ENCODE data around the gene ACOXL. TPM values are rescaled to one million over a fixed set of nuclear protein-coding genes. Genes with fewer than 3 reads are reported as not detected.
"Not testable (repeated sequence)": the region's sequence is repeated elsewhere in the genome, so short reads cannot be mapped to it uniquely, and the experiment has no call there.

Gene ACOXL
- total RNA-seq, 2 experiments from 2014 or later: not detected

DNA sequence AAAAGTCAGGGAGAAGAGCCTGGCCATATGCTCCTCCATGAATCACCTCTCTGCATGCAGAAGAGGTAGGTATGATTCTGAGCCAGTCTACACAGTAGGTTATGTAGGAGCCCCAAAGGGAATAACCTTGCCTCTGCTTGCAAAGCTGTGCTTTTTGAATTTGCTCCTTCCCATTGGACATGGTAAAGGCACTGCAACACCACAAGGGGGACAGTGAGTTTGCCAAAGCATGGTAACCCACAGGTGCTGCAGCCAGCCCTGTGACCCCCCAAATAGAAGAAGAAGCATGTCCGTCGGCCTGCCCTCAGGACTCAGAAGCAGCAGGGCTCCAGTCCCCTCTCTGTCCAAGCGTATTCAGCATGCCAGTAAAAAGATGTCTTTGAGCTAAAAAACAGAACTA is 337.3 kb downstream of the ACOXL start:
- no peaks in the 10 kb centered on the region for H3K36me3 Mint-ChIP-seq
- H3K27me3 Mint-ChIP-seq: peaks cover 5% of the 10 kb centered on the region
- peaks cover 4% of the 10 kb centered on the region for H3K4me1 Mint-ChIP-seq
- no peak overlapping the region for H3K4me3 Mint-ChIP-seq
- H3K9me3 Mint-ChIP-seq: peaks cover 11% of the 10 kb centered on the region
- no peak for DNase-seq
- no peak overlapping the region for H3K27ac Mint-ChIP-seq

DNA sequence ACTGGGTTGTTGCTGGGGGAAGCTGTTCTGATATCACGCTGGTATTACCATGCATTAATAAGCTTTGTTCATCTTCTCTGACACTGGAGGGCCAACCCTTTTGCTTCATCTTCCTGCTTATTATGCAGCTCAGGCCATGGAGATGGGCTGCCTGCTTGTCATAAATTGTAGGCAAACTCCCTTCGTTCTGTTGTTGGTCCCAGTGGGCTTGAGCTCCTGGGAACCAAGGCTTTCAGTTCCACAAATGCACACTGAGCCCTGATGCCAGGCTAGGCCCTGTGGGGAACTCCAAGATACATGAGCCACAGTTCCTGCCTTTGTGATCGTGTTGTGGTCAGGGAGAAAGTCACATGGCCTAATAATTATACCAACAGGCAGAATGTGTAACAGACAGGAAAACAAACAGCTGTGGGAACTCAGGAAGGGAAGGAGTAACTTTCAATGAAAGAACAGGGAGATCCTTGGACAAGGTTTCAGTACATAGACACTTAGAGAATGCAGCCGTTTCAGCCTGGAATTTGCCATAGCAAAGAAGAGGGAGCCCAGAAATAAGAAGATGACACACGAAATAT is 339.3 kb downstream of the ACOXL start:
- DNase-seq: no peak
- peaks cover 23% of the 10 kb centered on the region for H3K9me3 Mint-ChIP-seq
- peaks cover 5% of the 10 kb centered on the region for H3K27me3 Mint-ChIP-seq

DNA sequence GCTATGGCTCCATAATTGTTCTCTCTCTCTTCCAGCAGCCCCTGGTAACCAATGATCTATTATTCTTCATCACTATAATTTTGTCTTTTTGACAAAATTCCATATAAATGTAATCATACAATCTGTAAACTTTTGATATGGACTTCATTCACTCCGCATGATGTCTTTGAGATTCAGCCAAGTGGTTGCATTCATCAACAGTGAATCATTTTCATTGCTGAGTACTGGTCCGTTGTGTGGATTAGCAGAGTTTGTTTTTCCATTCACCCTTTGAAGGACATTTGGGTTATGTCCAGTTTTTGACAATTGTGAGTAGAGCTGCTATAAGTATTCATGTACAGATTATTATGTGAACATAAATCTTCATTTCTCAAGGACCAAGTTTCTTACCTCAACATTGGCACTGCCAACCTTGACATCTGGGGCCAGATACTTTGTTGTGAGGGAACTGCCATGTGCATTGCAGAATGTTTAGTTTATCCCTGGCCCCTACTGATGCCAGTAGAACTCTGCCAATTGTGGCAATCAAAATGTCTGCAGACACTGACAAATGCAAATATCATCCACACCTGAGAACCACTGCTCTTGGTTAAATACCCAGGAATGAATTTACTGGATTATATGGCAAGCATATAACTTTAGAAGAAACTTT is 340.0 kb downstream of the ACOXL start:
- Mint-ChIP-seq H3K9me3 (peaks cover 24% of the 10 kb centered on the region), H3K36me3 (peaks cover 2% of the 10 kb centered on the region), H3K4me1 (no peaks in the 10 kb centered on the region), H3K4me3 (no peak overlapping the region), H3K27me3 (peaks cover 5% of the 10 kb centered on the region), H3K27ac (no peak overlapping the region)
- DNase-seq: no peak

More for the DNA sequence above, 339.3 kb downstream of the ACOXL start:
- Mint-ChIP-seq H3K27ac (no peak overlapping the region), H3K4me3 (no peak overlapping the region), H3K36me3 (peaks cover 2% of the 10 kb centered on the region), H3K4me1 (no peaks in the 10 kb centered on the region)

DNA sequence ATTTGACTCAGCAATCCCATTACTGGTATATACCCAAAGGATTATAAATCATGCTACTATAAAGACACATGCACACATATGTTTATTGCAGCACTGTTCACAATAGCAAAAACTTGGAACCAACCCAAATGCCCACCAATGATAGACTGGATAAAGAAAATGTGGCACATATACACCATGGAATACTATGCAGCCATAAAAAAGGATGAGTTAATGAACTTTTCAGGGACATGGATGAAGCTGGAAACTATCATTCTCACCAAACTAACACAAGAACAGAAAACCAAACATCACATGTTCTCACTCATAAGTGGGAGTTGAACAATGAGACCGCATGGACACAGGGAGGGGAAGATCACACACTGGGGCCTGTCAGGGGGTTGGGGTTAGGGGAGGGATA is 350.3 kb downstream of the ACOXL start:
- H3K4me1 Mint-ChIP-seq, H3K9me3 Mint-ChIP-seq, H3K27ac Mint-ChIP-seq, DNase-seq, H3K36me3 Mint-ChIP-seq, H3K4me3 Mint-ChIP-seq: not testable (repeated sequence)
- H3K27me3 Mint-ChIP-seq: peaks cover 38% of the 10 kb centered on the region

DNA sequence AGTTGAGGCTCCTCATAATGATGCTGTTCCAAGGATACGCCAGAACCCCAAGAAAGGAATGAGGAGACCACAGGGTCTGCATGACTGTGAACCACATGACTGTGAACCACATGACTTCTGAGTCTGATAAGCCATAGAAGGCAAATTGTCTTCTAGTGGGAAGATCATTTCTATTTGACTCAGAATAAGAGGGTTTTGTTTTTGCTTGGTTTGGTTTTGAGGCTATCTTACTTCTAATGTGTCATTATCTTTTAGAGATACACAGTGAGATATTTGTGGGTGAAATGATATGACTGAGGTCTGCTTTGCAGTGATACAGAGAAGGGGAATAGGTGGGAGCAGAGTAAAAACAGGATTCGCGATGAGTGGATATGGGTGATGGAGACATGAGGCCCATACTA is 359.4 kb downstream of the ACOXL start:
- Mint-ChIP-seq H3K36me3 (no peaks in the 10 kb centered on the region), H3K27me3 (peaks cover 26% of the 10 kb centered on the region), H3K9me3 (no peaks in the 10 kb centered on the region), H3K27ac (no peak overlapping the region), H3K4me3 (no peak overlapping the region), H3K4me1 (peaks cover 10% of the 10 kb centered on the region)
- no peak for DNase-seq

DNA sequence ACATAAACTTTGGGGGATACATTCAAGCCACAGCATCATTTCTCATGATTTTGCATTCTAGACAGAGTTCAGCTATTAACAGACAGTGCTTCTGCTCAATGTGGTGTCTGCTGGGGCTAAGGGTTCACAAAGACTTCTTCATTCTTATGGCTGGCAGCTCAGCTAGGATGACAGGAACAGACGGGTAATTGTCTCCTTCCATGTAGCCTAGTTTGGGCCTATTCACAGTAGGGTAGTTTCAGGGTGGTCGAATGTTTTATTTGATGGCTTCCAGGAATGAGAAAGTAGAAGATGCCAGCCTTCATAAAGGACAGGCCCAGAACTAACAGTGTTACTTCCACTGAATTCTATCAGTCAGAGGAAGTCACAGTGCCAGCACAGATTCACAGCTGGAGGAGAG is 362.3 kb downstream of the ACOXL start:
- H3K4me1 Mint-ChIP-seq: peaks cover 10% of the 10 kb centered on the region
- no peak for DNase-seq
- H3K4me3 Mint-ChIP-seq: no peak overlapping the region
- H3K27ac Mint-ChIP-seq: no peak overlapping the region
- no peaks in the 10 kb centered on the region for H3K36me3 Mint-ChIP-seq
- H3K27me3 Mint-ChIP-seq: peaks cover 23% of the 10 kb centered on the region
- H3K9me3 Mint-ChIP-seq: no peaks in the 10 kb centered on the region

DNA sequence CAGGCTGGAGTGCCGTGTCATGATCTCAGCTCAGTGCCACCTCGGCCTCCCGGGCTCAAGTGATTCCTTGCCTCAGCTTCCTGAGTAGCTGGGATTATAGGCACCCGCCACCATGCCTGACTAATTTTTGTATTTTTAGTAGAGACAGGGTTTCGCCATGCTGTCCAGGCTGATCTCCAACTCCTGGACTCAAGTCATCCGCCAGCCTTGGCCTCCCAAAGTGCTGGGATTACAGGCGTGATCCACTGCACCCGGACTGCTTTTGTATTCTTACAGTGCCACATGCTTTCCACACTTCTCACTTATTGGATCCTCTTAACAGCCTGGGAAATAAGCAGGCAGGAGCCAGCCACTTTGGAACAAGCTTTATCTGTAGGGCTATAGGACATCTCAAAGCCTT is 363.1 kb downstream of the ACOXL start:
- Mint-ChIP-seq H3K27me3 (peaks cover 20% of the 10 kb centered on the region), H3K4me3 (no peak overlapping the region), H3K36me3 (no peaks in the 10 kb centered on the region), H3K9me3 (no peaks in the 10 kb centered on the region), H3K27ac (no peak overlapping the region), H3K4me1 (peaks cover 18% of the 10 kb centered on the region)
- no peak for DNase-seq

DNA sequence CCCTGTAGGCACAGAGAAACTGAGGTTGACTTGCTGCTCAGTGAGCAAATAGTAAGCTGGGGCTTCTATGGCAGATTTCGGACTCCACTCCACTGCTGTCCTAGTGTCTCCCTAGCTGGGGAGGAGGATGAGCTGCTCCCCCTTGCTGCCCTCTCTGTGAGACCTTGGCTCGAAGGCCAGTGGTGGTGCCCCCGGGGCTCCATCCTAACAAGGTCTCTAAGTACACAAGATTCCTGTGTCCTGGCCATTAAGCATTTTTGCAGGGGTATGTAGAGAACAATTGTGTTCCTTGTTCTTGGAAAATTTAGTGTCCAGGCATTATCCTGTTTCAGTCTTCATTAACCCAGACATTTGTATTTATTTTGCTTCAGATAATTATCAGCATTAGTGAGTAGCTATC is 367.0 kb downstream of the ACOXL start:
- Mint-ChIP-seq H3K4me1 (peaks cover 16% of the 10 kb centered on the region), H3K36me3 (peaks cover 2% of the 10 kb centered on the region), H3K27me3 (peaks cover 11% of the 10 kb centered on the region), H3K9me3 (peaks cover 2% of the 10 kb centered on the region), H3K27ac (no peak overlapping the region), H3K4me3 (no peak overlapping the region)
- no peak for DNase-seq

DNA sequence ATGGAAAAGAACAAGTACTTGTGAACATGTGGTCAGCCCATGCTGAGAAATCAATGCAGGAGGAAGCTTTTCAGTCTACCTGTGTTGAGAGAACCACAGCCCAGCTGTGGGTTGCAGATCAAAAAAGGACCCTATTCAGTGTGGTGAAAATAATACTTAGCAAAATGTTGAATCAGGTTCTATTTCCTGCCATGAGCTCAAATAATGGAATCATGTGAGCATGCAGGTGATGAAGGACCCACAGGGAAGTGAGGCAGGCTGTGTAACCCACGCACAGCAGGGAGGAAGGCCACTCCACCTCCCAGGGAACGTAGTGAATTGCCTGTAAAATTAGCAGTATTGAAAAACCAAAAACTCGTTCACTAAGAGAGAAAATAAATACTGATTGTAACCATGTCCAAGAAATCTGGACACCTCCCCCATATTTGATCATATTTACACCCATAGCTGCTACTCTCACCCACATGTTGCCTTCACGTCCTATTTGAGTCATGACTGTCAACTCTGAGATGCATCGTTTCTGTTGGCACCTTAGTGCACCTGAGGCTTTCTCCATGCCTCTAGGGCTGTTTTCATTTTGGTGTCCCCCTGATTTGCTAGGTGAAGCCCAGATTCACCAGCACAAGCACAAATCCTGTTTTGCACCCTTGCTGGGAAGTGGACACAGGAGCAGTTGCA is 367.9 kb downstream of the ACOXL start:
- Mint-ChIP-seq H3K27me3 (peaks cover 11% of the 10 kb centered on the region), H3K4me3 (no peak overlapping the region), H3K27ac (peak overlapping the region; percentile 49), H3K36me3 (peaks cover 2% of the 10 kb centered on the region), H3K9me3 (peaks cover 2% of the 10 kb centered on the region), H3K4me1 (peaks cover 16% of the 10 kb centered on the region)
- no peak for DNase-seq

DNA sequence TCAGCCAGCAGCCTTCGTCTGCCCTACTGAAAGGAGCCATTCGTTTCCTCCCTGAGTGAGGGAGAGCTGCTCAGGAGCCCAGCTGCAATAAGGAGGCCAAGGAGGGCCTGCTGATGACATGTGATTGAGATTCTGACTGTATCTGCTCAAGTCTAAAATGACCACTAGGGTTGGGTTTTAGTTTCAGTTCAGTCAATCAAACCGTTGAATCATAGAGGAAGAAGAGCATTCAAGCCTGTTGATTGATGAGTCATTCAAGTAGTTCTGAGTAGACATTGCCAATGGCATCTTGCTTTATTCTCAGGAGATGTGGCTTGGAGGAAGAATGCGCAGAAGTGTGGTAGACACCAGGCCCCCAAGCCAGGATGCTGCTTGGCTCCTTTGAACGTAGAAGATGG is 368.4 kb downstream of the ACOXL start:
- Mint-ChIP-seq H3K27me3 (peaks cover 14% of the 10 kb centered on the region), H3K36me3 (peaks cover 2% of the 10 kb centered on the region)
- peak; percentile 36 for DNase-seq

DNA sequence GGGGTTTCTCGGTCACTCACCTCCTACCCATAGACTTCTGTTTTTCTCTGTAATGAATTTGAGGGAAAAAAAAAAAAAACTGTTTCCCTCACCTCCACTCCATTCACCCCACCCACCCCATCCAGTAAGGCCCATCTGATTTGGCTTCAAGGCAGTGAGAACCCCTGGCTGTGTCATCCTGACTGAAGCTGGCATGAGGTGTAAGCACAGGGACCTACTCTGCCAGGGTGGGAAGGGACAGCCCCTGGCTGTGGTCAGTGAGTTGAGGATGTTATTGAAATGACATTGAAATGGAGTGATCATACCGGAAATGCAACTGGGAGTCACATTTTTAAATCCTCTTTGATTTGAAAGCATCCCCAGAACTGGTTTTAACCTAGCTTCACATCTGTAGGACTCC is 369.2 kb downstream of the ACOXL start:
- Mint-ChIP-seq H3K27me3 (peaks cover 20% of the 10 kb centered on the region), H3K27ac (no peak overlapping the region), H3K4me1 (peaks cover 16% of the 10 kb centered on the region), H3K4me3 (no peak overlapping the region), H3K9me3 (peaks cover 2% of the 10 kb centered on the region), H3K36me3 (peaks cover 2% of the 10 kb centered on the region)
- DNase-seq: no peak

More for the DNA sequence above, 368.4 kb downstream of the ACOXL start:
- H3K9me3 Mint-ChIP-seq: peaks cover 2% of the 10 kb centered on the region
- H3K27ac Mint-ChIP-seq: peak overlapping the region; percentile 49
- H3K4me1 Mint-ChIP-seq: peaks cover 16% of the 10 kb centered on the region
- no peak overlapping the region for H3K4me3 Mint-ChIP-seq

DNA sequence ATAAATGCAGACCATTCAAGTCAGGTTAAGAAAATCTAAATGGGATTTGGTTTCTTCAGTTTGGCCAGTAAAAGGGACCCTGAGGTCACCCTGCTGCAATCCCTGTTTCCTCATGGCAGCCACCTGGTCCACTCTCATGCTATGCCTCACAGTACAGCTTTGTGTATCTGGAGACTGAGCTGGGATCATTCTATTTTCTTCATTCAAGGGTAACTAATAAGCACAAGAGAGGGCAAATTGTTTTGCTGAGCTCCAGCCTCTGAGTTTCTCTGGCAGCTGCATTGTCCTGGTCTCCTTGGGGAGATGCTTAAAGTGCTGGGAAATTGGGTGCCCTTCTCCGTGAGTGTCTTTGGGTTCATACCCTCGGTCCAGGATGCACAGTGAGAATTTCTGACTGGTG is 369.8 kb downstream of the ACOXL start:
- Mint-ChIP-seq H3K4me3 (no peak overlapping the region), H3K9me3 (peaks cover 2% of the 10 kb centered on the region), H3K27ac (no peak overlapping the region), H3K36me3 (peaks cover 2% of the 10 kb centered on the region), H3K27me3 (peaks cover 20% of the 10 kb centered on the region), H3K4me1 (peaks cover 16% of the 10 kb centered on the region)
- DNase-seq: no peak

DNA sequence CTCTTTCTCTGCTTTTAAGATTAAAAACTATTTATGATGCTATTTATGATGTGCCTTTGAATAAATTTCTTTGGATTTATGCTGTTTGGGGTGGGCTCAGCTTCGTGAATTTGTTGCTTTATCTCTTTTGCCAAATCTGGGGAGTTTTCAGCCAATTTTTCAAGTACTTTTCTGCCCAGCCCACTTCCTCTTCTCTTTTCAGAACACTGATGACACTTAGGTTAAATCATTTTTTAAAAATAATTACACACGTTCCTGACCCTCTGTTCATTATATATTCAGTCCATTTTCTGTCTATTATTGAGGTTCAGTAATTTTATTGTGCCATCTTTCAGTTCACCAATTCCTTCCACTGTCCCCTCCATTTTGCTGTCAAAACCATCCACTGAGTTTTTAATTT is 373.6 kb downstream of the ACOXL start:
- DNase-seq: no peak
- Mint-ChIP-seq H3K9me3 (peaks cover 1% of the 10 kb centered on the region), H3K36me3 (peaks cover 1% of the 10 kb centered on the region), H3K27me3 (peaks cover 32% of the 10 kb centered on the region), H3K4me3 (no peak overlapping the region), H3K27ac (no peak overlapping the region), H3K4me1 (peaks cover 4% of the 10 kb centered on the region)

DNA sequence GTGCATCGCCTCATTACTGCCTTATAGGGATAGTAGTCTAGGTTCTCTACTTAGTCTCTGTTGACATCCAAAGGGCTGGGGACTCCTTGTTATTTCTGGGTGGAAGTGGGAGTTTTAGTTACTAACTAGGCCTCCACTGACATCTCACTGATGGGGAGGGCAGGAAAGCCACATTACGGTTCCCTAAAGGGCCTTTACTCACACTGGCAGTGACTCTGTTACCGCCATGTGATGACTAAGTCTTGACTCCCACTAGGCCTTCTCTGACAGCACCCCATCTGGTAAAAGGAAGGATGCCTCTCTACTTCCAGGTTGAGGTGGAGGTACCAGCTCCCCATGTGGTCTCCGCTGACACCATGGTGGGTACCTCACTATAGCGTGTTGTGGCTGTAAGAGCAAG is 374.3 kb downstream of the ACOXL start:
- Mint-ChIP-seq H3K36me3 (no peaks in the 10 kb centered on the region), H3K4me1 (peaks cover 5% of the 10 kb centered on the region), H3K27me3 (peaks cover 36% of the 10 kb centered on the region)

DNA sequence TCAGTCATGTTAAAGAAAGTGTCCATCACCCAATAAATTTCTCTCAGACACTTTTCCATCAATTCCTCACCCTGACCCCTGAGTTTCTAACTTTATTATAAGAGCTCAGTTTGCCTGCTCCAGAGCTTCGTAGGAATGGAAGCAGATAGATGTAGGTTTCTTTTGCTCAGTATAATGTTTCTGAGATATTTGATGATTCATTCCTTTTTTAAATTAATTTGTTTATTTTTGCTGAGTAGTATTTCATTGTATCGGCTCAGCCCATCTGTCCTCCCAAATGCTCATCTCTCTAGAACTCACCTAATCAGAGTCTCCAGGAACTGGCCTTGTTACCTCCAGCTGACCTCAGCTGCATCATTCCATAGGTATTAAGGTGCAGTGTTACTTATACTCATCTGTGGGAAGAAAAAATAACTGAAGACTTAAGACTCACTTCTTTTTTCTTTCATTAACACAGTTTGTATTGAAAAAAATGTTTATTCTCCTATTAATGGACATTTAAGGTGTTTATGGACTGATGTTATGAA is 376.4 kb downstream of the ACOXL start:
- peaks cover 5% of the 10 kb centered on the region for H3K4me1 Mint-ChIP-seq
- no peak for DNase-seq
- H3K27me3 Mint-ChIP-seq: peaks cover 47% of the 10 kb centered on the region
- H3K9me3 Mint-ChIP-seq: no peaks in the 10 kb centered on the region
- H3K4me3 Mint-ChIP-seq: no peak overlapping the region
- no peaks in the 10 kb centered on the region for H3K36me3 Mint-ChIP-seq
- no peak overlapping the region for H3K27ac Mint-ChIP-seq

More for the DNA sequence above, 374.3 kb downstream of the ACOXL start:
- DNase-seq: no peak
- Mint-ChIP-seq H3K27ac (no peak overlapping the region), H3K4me3 (no peak overlapping the region), H3K9me3 (no peaks in the 10 kb centered on the region)

Data from activated naive CD8-positive, alpha-beta T cell treated with anti-CD3 and anti-CD28 coated beads for 36 hours (primary cell).